IPS DF 6.9 (cell line): Measurements from ENCODE around the gene C10orf120.

Experiments
- DNase-seq: peaks from one replicate; pipeline ENCODE4 v3.0.0-alpha.2; 2013; ENCODE audit warnings: low read depth, low spot score
- H3K27ac ChIP-seq: one replicate; pipeline ENCODE4 v1.5.1; 2013; ENCODE audit warnings: low read length, control low read depth
- H3K27me3 ChIP-seq: 2 replicates; pipeline ENCODE4 v1.6.1; 2013; ENCODE audit warnings: mild to moderate bottlenecking, low read length; ENCODE audit not compliant: control insufficient read depth, insufficient read depth
- H3K36me3 ChIP-seq: 2 replicates; pipeline ENCODE4 v1.6.1; 2013; ENCODE audit warnings: low read length; ENCODE audit not compliant: control insufficient read depth, insufficient read depth
- H3K4me1 ChIP-seq: 2 replicates; pipeline ENCODE4 v1.6.1; 2013; ENCODE audit warnings: low read length; ENCODE audit not compliant: control insufficient read depth, insufficient read depth
- H3K4me3 ChIP-seq: 2 replicates; pipeline ENCODE4 v1.5.1; 2013; ENCODE audit warnings: mild to moderate bottlenecking, low read length
- H3K9me3 ChIP-seq: 2 replicates; pipeline ENCODE4 v1.6.1; 2013; ENCODE audit warnings: low read length, inconsistent platforms; ENCODE audit not compliant: control insufficient read depth, insufficient read depth
- WGBS: extraction: QIAGEN DNeasy Blood & Tissue Kit; methylation state at CpG from one replicate; pipeline ENCODE4 v1.1.7; 2013; ENCODE audit warnings: mixed read lengths, missing lambda C conversion rate; ENCODE audit not compliant: insufficient read length, insufficient coverage; 5-methylcytosine and 5-hydroxymethylcytosine counted together

C10orf120 gene

DNA sequence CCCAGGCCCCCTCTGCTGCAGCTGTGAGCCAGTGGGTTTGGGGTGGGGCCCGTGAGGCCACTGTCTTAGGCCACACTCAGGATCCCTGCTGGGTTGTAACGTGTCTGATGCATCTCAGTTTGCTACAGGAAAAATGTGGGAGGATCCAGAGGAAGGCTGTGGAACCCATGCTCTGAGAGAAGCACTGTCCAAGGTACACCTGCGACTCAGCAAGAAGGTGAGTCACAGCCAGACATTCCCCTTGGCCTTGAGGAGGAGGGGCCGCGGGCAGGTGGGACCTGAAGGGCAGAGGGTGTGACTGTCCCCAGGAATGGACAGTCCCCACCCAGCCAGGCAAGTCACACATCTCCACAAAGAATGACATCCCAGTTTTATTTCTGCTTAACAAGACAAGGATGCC is 27.8 kb upstream of the C10orf120 start:
- no CpG with 5 or more reads among the region's 5 CpGs for WGBS
- H3K27me3 ChIP-seq: no peaks in the 10 kb centered on the region

DNA sequence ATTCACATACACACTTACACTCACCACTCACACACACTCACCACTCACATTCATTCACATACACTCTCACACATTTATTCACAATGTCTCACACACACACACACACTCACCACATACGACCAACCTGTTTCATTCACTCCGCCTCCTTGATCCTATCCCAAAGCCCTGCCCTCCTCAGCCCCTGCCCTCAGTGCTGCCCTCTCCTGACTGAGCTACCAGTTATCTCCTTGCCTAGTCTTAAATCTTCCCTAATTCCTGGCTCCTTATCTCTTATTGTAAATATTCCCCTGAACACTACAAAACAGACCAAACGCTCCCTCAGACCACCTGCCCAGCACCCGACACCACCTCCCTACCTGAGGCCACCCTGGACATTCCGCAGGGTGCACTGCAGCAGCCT is 26.1 kb upstream of the C10orf120 start:
- Histone ChIP-seq H3K9me3 (no peaks in the 10 kb centered on the region), H3K27me3 (no peaks in the 10 kb centered on the region), H3K4me3 (no peak overlapping the region), H3K27ac (no peak overlapping the region), H3K4me1 (0 out of 2 replicates have a peak, but pooled peaks cover 1% of the 10 kb centered on the region), H3K36me3 (no peaks in the 10 kb centered on the region)
- peak; percentile 18 for DNase-seq
- 100% methylated on average over 2 of the region's 5 CpGs for WGBS

More for the DNA sequence above, 27.8 kb upstream of the C10orf120 start:
- Histone ChIP-seq H3K36me3 (no peaks in the 10 kb centered on the region), H3K27ac (no peak overlapping the region), H3K9me3 (no peaks in the 10 kb centered on the region), H3K4me3 (no peak overlapping the region), H3K4me1 (0 out of 2 replicates have a peak, but pooled peaks cover 1% of the 10 kb centered on the region)
- no peak for DNase-seq

DNA sequence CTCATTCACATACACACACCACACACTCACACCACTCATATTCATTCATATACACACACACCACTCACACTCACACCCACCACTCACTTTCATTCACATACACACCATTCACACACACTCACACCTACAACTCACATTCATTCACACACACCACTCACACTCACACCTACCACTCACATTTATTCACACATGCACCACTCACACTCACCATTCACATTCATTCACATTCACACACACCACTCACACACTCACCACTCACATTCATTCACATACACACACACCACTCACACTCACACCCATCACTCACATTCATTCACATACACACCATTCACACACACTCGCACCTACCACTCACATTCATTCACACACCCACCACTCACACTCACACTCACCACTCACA is 25.4 kb upstream of the C10orf120 start:
- no peak for DNase-seq
- H3K9me3 ChIP-seq: no peaks in the 10 kb centered on the region
- H3K27ac ChIP-seq: no peak overlapping the region
- no peaks in the 10 kb centered on the region for H3K36me3 ChIP-seq
- WGBS: 100% methylated on average over 1 of the region's 1 CpG
- H3K4me3 ChIP-seq: no peak overlapping the region
- no peaks in the 10 kb centered on the region for H3K27me3 ChIP-seq
- H3K4me1 ChIP-seq: 0 out of 2 replicates have a peak, but pooled peaks cover 1% of the 10 kb centered on the region

DNA sequence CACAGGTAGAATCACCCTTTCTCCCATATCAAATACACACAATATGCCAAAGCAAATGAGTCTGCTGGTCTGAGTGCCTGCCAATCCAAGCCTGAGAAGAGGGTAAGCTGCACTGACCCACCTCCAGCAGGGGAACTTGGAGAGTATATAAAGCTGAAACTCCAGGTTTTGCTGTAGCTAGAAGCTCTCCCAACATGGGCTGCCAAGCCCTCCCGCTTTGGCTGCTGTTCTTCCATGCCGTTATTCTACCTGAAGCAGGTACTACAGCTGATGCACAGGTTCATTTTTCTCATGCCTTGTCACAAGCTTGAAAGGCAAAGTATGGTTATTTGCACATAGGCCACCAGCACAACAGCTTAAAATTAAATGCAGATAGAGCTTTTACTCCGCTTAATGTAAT is 21.5 kb upstream of the C10orf120 start:
- no CpG with 5 or more reads among the region's 3 CpGs for WGBS
- no peaks in the 10 kb centered on the region for H3K27me3 ChIP-seq

DNA sequence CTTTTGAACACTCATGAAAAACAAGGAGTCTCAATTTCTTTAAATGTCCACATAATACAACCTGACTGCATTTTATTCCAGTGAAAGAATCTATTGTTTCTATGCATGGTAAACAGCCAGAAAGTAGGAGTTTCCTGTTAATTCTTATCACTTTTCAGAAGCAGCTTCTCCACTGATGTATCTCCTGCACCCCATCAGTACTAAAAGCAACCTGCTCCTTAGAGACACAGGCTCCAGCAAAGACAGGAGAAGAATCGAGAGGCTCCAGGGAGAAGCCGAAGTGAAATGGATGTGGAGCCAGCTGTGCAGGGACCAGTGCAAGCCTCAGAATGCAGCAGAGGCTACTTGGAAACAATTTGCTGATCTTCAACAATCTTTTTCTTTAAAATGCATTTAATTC is 16.4 kb upstream of the C10orf120 start:
- no peaks in the 10 kb centered on the region for H3K27me3 ChIP-seq
- WGBS: no CpG with 5 or more reads among the region's 2 CpGs
- H3K4me1 ChIP-seq: no peaks in the 10 kb centered on the region

More for the DNA sequence above, 21.5 kb upstream of the C10orf120 start:
- no peak for DNase-seq
- Histone ChIP-seq H3K4me1 (0 out of 2 replicates have a peak, but pooled peaks cover 1% of the 10 kb centered on the region), H3K4me3 (no peak overlapping the region), H3K9me3 (no peaks in the 10 kb centered on the region), H3K27ac (no peak overlapping the region), H3K36me3 (no peaks in the 10 kb centered on the region)

DNA sequence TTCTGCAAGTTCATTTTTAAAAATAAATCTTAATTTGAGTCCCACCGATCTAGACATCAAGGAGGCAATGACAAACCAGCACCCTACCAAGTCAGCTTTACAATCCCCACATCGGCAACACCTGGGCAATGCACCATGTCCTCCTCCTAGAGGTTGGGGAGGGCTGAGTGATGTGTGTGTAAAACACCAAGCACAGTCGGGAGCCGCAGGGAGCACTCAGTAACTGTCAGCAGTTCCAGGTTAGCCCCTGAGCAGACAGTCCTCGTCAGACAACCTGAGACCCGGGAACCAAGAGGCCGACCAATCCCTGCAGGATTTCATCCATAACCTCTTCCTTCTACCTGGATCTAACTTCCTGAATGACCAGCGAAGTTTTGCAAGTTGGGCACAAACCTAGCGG is 15.9 kb upstream of the C10orf120 start:
- H3K36me3 ChIP-seq: no peaks in the 10 kb centered on the region
- no peaks in the 10 kb centered on the region for H3K9me3 ChIP-seq
- WGBS: no CpG with 5 or more reads among the region's 9 CpGs
- H3K27me3 ChIP-seq: no peaks in the 10 kb centered on the region
- no peaks in the 10 kb centered on the region for H3K4me1 ChIP-seq
- no peak for DNase-seq
- H3K4me3 ChIP-seq: no peak overlapping the region
- H3K27ac ChIP-seq: no peak overlapping the region

More for the DNA sequence above, 16.4 kb upstream of the C10orf120 start:
- no peak for DNase-seq
- no peak overlapping the region for H3K4me3 ChIP-seq
- H3K36me3 ChIP-seq: no peaks in the 10 kb centered on the region
- no peak overlapping the region for H3K27ac ChIP-seq
- H3K9me3 ChIP-seq: no peaks in the 10 kb centered on the region

DNA sequence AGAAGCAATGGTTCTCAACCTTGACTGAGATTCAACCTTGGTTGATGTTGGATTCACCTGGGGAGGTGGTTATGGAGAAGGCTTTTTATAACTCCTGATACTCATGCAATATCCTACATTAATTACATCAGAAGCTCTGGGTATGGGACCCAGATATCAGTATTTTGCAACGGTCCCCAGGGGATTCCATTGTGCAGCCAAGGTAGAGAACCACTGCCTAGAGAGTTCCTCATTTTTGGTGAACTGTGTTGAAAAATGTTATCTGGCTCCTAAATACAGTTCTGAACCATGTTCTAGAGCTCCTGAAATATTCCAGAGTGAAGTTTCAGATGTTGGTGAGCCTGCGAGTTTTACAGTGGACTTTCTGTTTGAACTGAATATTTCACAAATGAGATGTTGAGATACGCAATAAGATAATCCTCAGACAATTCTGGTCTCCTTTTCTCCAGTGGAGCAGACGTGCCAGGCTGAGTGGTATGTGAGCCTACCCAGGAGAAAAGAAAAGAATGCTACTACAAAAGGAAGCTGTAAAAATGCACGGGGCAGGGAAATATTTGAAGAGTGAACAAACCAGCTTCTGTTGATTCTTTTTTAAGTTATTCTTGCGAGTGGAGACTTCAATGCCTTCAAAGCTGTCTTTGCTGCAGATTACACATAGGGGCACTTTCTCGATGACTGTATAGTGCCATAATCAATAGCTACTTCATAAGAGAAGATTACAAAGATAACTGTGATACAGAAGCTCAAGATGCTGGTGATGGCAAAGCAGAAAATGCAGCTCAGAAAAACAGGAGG is 13.6 kb upstream of the C10orf120 start:
- Histone ChIP-seq H3K4me3 (no peak overlapping the region), H3K4me1 (no peaks in the 10 kb centered on the region), H3K9me3 (no peaks in the 10 kb centered on the region), H3K27ac (no peak overlapping the region), H3K36me3 (no peaks in the 10 kb centered on the region), H3K27me3 (no peaks in the 10 kb centered on the region)
- no peak for DNase-seq
- no CpG with 5 or more reads among the region's 7 CpGs for WGBS

DNA sequence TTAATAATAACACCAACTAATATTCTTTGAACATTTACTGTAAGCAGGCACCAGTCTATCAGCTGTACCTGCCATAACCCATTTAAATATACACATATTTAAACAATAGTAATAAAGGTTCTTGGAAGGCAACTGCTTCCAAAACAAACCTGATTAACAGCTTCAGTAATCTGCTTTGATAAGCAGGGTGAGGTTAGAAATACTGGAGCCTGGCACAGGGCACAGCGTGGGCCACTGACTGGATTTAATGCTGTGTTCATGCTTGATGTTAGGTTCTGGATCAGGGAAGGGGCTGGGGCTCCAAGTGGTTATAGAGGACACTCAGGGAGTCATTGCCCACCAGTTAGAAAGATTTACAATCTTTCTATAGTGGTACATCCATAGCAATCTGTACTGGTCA is 10.9 kb upstream of the C10orf120 start:
- Histone ChIP-seq H3K27ac (no peak overlapping the region), H3K36me3 (no peaks in the 10 kb centered on the region), H3K27me3 (no peaks in the 10 kb centered on the region), H3K4me3 (no peak overlapping the region), H3K9me3 (no peaks in the 10 kb centered on the region), H3K4me1 (no peaks in the 10 kb centered on the region)
- no peak for DNase-seq
- no CpG with 5 or more reads among the region's 1 CpG for WGBS

DNA sequence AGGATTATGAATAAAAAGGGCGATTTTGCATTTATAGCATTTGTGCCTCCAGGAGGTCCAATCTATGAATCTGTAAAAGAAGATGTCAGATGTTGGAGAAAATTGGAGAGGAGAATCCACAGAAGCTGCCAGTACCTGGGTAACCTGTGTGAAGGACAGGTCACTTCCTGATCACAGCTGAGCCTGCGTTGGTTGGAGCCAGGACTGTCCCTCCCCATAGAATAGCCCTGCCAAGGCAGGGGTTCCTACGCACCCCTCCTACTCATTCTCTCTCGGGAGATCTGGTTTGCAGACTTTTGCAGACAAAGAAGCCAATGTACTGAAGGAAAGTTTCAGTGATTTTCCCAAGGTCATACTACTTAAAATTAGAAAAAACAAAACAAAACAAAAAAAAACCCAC is 10.3 kb upstream of the C10orf120 start:
- no peak for DNase-seq
- no peaks in the 10 kb centered on the region for H3K4me1 ChIP-seq
- H3K36me3 ChIP-seq: no peaks in the 10 kb centered on the region
- no peaks in the 10 kb centered on the region for H3K9me3 ChIP-seq
- H3K27me3 ChIP-seq: no peaks in the 10 kb centered on the region
- no peak overlapping the region for H3K27ac ChIP-seq
- no CpG with 5 or more reads among the region's 4 CpGs for WGBS
- H3K4me3 ChIP-seq: no peak overlapping the region

DNA sequence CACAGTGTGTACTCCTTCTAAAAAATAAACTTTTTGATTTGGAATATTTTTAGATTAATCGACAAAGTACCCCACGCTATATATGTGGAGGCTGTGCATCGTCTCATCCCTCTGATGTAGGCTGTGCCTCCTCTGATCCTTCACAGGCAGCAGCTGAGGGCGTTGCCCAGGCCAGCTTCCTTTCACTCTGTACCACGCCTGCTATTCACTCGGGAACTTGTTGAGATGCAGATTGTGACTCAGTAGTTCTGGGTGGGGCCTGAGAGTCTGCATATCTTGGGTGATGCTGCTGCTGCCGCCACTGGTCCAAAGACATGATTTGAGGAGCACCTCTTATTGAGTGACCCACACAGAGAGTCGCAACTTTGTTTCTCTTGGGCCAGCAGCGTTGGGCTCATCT is 7.9 kb upstream of the C10orf120 start:
- Histone ChIP-seq H3K27me3 (no peaks in the 10 kb centered on the region), H3K4me3 (no peak overlapping the region), H3K4me1 (no peaks in the 10 kb centered on the region), H3K9me3 (no peaks in the 10 kb centered on the region), H3K36me3 (no peaks in the 10 kb centered on the region), H3K27ac (no peak overlapping the region)
- no peak for DNase-seq
- no CpG with 5 or more reads among the region's 9 CpGs for WGBS

DNA sequence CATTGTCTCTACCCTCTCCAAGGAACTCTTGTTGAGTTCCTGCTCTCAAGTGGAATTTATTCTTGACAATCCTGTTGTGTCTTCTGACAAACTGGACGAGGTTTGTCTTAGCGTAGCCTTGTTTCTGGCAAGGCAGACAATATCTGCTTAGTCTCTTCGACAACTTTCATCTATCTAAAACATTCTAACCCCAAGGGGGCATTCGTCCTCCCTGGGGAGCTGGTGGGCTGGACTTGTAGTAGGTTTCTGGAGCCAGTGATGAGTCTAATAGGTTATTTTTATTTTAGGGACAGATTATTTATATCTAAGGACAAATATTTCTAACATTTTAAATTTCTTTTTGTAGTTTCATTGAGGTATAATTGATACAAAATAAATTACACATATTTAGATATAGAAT is 7.3 kb upstream of the C10orf120 start:
- no CpG with 5 or more reads among the region's 4 CpGs for WGBS

More for the DNA sequence above, 7.3 kb upstream of the C10orf120 start:
- Histone ChIP-seq H3K36me3 (no peaks in the 10 kb centered on the region), H3K4me1 (no peaks in the 10 kb centered on the region), H3K4me3 (no peak overlapping the region), H3K27ac (no peak overlapping the region), H3K9me3 (no peaks in the 10 kb centered on the region), H3K27me3 (no peaks in the 10 kb centered on the region)
- DNase-seq: no peak
